GM23338 (cell line): Measurements from ENCODE around the gene DYSF. TPM values are rescaled to one million over a fixed set of nuclear protein-coding genes. Genes with fewer than 3 reads are reported as not detected.

ENCODE experiments used
- ATAC-seq: fragments of 200-7000 bp; cut with Tn5 transposase; 3 replicates; pipeline ENCODE4 v1.9.1; 2020
- DNase-seq: peaks from one replicate; pipeline ENCODE4 v3.0.0-alpha.2; 2015; ENCODE audit warnings: low spot score
- H2AFZ ChIP-seq: fragments of 200-600 bp; sonication (generic); 2 replicates; pipeline ENCODE4 v1.8.0; 2016; ENCODE audit warnings: antibody characterized with exemption, mild to moderate bottlenecking, moderate library complexity
- H3F3A ChIP-seq: fragments of 200-600 bp; sonication (generic); replicated peaks from 2 replicates; pipeline ENCODE4 v1.8.0; 2017; ENCODE audit warnings: antibody characterized with exemption, mixed run types, low read depth
- H3K27ac ChIP-seq: fragments of 200-600 bp; sonication (generic); 2 replicates; pipeline ENCODE4 v1.6.1; 2016; ENCODE audit warnings: low read depth
- H3K27me3 ChIP-seq: fragments of 200-600 bp; sonication (generic); 2 replicates; pipeline ENCODE4 v1.8.0; 2016; ENCODE audit warnings: mild to moderate bottlenecking, mixed run types, moderate library complexity; ENCODE audit not compliant: insufficient read depth
- H3K36me3 ChIP-seq: fragments of 200-600 bp; sonication (generic); 2 replicates; pipeline ENCODE4 v1.8.0; 2016; ENCODE audit warnings: mild to moderate bottlenecking; ENCODE audit not compliant: insufficient read depth
- H3K4me1 ChIP-seq: fragments of 200-600 bp; sonication (generic); 2 replicates; pipeline ENCODE4 v1.8.0; 2016; ENCODE audit warnings: mild to moderate bottlenecking, moderate library complexity; ENCODE audit not compliant: insufficient read depth
- H3K4me2 ChIP-seq: fragments of 200-600 bp; sonication (generic); 2 replicates; pipeline ENCODE4 v1.7.1; 2017; ENCODE audit warnings: mixed run types
- H3K4me3 ChIP-seq: fragments of 200-600 bp; sonication (generic); 2 replicates; pipeline ENCODE4 v1.6.1; 2016; ENCODE audit warnings: mixed run types
- H3K79me2 ChIP-seq: fragments of 200-600 bp; sonication (generic); replicated peaks from 2 replicates; pipeline ENCODE4 v1.8.0; 2017; ENCODE audit warnings: mild to moderate bottlenecking; ENCODE audit not compliant: insufficient read depth
- H3K9me2 ChIP-seq: fragments of 200-600 bp; sonication (generic); 2 replicates; pipeline ENCODE4 v1.8.0; 2017; ENCODE audit not compliant: insufficient read depth
- H4K20me1 ChIP-seq: fragments of 200-600 bp; sonication (generic); replicated peaks from 2 replicates; pipeline ENCODE4 v1.8.0; 2017; ENCODE audit warnings: mild to moderate bottlenecking; ENCODE audit not compliant: insufficient read depth
- H3K27ac Mint-ChIP-seq: 2 replicates; pipeline ENCODE4 v1.8.0; 2020; ENCODE audit warnings: inconsistent platforms, mild to moderate bottlenecking, moderate library complexity, mixed read lengths
- H3K27me3 Mint-ChIP-seq: 3 replicates; pipeline ENCODE4 v1.8.0; 2022; ENCODE audit warnings: low read depth, mild to moderate bottlenecking, moderate library complexity, mixed read lengths, inconsistent platforms; ENCODE audit not compliant: insufficient read depth, poor library complexity
- H3K36me3 Mint-ChIP-seq: 3 replicates; pipeline ENCODE4 v1.8.0; 2021; ENCODE audit warnings: low read depth, mild to moderate bottlenecking, inconsistent platforms, moderate library complexity, mixed read lengths
- H3K4me1 Mint-ChIP-seq: 3 replicates; pipeline ENCODE4 v1.8.0; 2020; ENCODE audit warnings: mild to moderate bottlenecking, inconsistent platforms, mixed read lengths
- H3K4me3 Mint-ChIP-seq: 3 replicates; pipeline ENCODE4 v1.8.0; 2021; ENCODE audit warnings: moderate library complexity, mild to moderate bottlenecking, inconsistent platforms, mixed read lengths
- H3K9me3 Mint-ChIP-seq: 3 replicates; pipeline ENCODE4 v1.8.0; 2020; ENCODE audit warnings: moderate library complexity, mild to moderate bottlenecking, inconsistent platforms, mixed read lengths
- EZH2 ChIP-seq: fragments of 200-600 bp; sonication (generic); IDR thresholded peaks from one replicate; pipeline ENCODE4 v1.8.0; 2017; ENCODE audit warnings: antibody characterized with exemption, mild to moderate bottlenecking, low read depth; ENCODE audit not compliant: unreplicated experiment
- NANOG ChIP-seq: IDR thresholded peaks from 2 replicates; pipeline ENCODE4 v1.6.1; 2016; ENCODE audit warnings: antibody characterized with exemption, borderline replicate concordance
- ZNF331 ChIP-seq: fragments of 250-450 bp; sonication (Bioruptor Pico); IDR thresholded peaks from 2 replicates; pipeline ENCODE4 v1.5.0; 2020; ENCODE audit warnings: low read depth, mild to moderate bottlenecking, moderate library complexity
- polyA plus RNA-seq: library from polyadenylated mRNA; unstranded; fragments of >200 nt; fragmentation: Nextera tagmentation; extraction: Ambion mirVana; gene quantifications from 2 replicates; pipeline ENCODE4 v1.2.1, GENCODE V29; 2016
- total RNA-seq: library from RNA; depleted of rRNA; stranded (reverse); fragments of >200 nt; shearing (Covaris generic); gene quantifications from 2 replicates; pipeline ENCODE4 v1.2.3, GENCODE V29; 2014
- TF ChIP-seq, protein P1 (sequence below): IDR thresholded peaks from one replicate; pipeline ENCODE4 v1.6.1; 2018; ENCODE audit warnings: antibody characterized with exemption; ENCODE audit not compliant: unreplicated experiment
- TF ChIP-seq, protein P2 (sequence below): IDR thresholded peaks from 2 replicates; pipeline ENCODE4 v1.6.1; 2016; ENCODE audit warnings: antibody characterized with exemption

DYSF gene
- total and polyA plus RNA-seq, 2 experiments from 2014 or later: 7.3 to 21.3 TPM

DNA sequence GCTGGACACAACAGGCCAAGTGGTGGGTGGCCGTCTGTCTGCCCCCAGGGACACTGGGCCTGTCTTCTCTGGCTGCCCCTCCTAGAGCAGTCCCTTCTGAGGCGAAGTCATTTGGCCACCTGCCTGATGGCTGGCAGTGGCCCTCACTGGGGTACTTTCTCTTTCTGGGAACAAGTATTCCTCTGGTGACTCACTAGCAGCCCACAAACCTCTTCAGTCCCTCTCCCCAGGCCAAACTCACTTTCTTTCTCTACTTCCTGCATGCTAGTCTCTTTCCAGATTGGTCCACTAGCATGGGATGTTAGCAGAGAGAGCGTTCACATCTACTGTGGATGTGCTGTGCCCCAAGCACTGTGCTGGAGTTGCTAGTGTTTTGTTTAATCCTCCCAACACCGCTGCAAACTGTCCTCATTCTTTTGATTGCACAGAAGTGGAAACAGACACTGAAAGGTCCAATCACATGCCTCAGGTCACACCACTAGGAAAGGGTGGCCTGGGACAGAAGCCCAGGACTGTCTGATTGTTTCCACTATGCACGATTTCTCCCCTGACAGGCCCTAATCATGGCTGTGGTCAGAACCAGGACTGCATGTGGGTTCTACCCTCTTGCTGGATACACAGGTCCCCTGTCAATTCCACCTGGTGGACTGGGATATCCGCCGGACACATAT lies 5.2 kb downstream of the DYSF start (continued):
- TF ChIP-seq, protein P1, sequence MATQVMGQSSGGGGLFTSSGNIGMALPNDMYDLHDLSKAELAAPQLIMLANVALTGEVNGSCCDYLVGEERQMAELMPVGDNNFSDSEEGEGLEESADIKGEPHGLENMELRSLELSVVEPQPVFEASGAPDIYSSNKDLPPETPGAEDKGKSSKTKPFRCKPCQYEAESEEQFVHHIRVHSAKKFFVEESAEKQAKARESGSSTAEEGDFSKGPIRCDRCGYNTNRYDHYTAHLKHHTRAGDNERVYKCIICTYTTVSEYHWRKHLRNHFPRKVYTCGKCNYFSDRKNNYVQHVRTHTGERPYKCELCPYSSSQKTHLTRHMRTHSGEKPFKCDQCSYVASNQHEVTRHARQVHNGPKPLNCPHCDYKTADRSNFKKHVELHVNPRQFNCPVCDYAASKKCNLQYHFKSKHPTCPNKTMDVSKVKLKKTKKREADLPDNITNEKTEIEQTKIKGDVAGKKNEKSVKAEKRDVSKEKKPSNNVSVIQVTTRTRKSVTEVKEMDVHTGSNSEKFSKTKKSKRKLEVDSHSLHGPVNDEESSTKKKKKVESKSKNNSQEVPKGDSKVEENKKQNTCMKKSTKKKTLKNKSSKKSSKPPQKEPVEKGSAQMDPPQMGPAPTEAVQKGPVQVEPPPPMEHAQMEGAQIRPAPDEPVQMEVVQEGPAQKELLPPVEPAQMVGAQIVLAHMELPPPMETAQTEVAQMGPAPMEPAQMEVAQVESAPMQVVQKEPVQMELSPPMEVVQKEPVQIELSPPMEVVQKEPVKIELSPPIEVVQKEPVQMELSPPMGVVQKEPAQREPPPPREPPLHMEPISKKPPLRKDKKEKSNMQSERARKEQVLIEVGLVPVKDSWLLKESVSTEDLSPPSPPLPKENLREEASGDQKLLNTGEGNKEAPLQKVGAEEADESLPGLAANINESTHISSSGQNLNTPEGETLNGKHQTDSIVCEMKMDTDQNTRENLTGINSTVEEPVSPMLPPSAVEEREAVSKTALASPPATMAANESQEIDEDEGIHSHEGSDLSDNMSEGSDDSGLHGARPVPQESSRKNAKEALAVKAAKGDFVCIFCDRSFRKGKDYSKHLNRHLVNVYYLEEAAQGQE: no peak
- no peak for TF ChIP-seq EZH2

DNA sequence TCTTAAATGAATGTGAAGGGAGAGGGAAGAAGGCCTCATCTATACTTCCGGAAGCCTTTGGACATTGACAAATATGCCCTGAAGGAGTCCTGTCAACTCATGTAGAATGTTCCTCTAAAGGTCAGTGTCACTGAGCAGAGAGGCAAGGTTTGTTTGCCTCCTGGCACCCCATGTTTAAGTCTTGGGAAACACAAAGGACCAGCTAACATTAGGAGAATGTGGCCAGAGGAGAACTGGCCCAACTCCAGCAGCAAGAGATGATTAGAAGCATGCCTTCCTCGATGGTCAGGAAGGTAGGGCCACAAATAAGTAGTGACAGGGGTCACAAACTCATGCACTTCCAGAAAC lies 5.7 kb downstream of the DYSF start:
- H2AFZ ChIP-seq: no peak overlapping the region
- DNase-seq (no peak), ATAC-seq (no peak)
- H3K4me3 ChIP-seq: no peak overlapping the region
- Mint-ChIP-seq H3K4me1 (peaks cover 55% of the 10 kb centered on the region), H3K27ac (no peak overlapping the region), H3K27me3 (peaks cover 41% of the 10 kb centered on the region), H3K36me3 (peaks cover 15% of the 10 kb centered on the region), H3K9me3 (peaks cover 12% of the 10 kb centered on the region; the same call in 2 of the 3 replicates), H3K4me3 (no peak overlapping the region)
- no peaks in the 10 kb centered on the region; the same call in 1 of the 2 replicates for H3K9me2 ChIP-seq
- peaks cover 9% of the 10 kb centered on the region; the same call in 1 of the 2 replicates for H3F3A ChIP-seq
- no peaks in the 10 kb centered on the region for H3K36me3 ChIP-seq
- no peak overlapping the region for H3K4me2 ChIP-seq
- no peaks in the 10 kb centered on the region for H4K20me1 ChIP-seq
- peaks cover 24% of the 10 kb centered on the region for H3K27me3 ChIP-seq
- H3K4me1 ChIP-seq: peaks cover 37% of the 10 kb centered on the region
- 0 out of 2 replicates have a peak, but pooled peaks cover 9% of the 10 kb centered on the region for H3K79me2 ChIP-seq
- TF ChIP-seq ZNF331 (CRISPR knock-in tag): no peak
- no peak overlapping the region for H3K27ac ChIP-seq

DNA sequence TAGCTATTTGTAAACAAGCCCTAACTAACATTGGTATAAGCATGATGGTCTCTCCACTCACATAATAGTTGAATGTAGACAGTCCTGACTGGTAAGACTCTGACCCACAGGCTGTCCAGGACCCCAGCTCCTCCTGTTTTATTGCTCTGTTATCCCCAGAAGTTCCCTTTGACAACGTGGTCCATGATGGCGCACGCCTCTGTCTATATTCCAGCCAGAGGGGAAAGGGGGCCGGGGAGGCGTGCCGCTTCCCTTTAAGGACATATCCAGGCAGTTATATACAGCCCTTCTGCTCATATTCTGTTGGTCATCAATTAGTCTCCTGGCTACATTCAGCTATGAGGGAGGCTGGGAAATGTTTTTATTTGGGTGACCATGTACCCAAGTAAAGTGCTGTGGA lies 6.7 kb downstream of the DYSF start:
- no peak overlapping the region for H3K27ac Mint-ChIP-seq
- Histone ChIP-seq H3K79me2 (0 out of 2 replicates have a peak, but pooled peaks cover 4% of the 10 kb centered on the region), H3K9me2 (no peaks in the 10 kb centered on the region; the same call in 1 of the 2 replicates), H3F3A (peaks cover 4% of the 10 kb centered on the region; the same call in 1 of the 2 replicates), H4K20me1 (no peaks in the 10 kb centered on the region; the same call in 1 of the 2 replicates), H3K27ac (no peak overlapping the region), H2AFZ (no peak overlapping the region), H3K4me2 (no peak overlapping the region), H3K27me3 (peaks cover 24% of the 10 kb centered on the region), H3K4me1 (peaks cover 30% of the 10 kb centered on the region), H3K4me3 (no peak overlapping the region), H3K36me3 (no peaks in the 10 kb centered on the region; the same call in 1 of the 2 replicates)
- peaks cover 46% of the 10 kb centered on the region for H3K4me1 Mint-ChIP-seq
- ATAC-seq (no peak), DNase-seq (no peak)
- no peak for TF ChIP-seq NANOG
- TF ChIP-seq, protein P2, sequence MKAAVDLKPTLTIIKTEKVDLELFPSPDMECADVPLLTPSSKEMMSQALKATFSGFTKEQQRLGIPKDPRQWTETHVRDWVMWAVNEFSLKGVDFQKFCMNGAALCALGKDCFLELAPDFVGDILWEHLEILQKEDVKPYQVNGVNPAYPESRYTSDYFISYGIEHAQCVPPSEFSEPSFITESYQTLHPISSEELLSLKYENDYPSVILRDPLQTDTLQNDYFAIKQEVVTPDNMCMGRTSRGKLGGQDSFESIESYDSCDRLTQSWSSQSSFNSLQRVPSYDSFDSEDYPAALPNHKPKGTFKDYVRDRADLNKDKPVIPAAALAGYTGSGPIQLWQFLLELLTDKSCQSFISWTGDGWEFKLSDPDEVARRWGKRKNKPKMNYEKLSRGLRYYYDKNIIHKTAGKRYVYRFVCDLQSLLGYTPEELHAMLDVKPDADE: no peak
- H3K36me3 Mint-ChIP-seq: peaks cover 15% of the 10 kb centered on the region
- H3K27me3 Mint-ChIP-seq: peaks cover 32% of the 10 kb centered on the region
- no peak overlapping the region for H3K4me3 Mint-ChIP-seq
- H3K9me3 Mint-ChIP-seq: peaks cover 12% of the 10 kb centered on the region; the same call in 2 of the 3 replicates
